ENCODE results near the gene EYS.
"Not testable (repeated sequence)": the region's sequence is repeated elsewhere in the genome, so short reads cannot be mapped to it uniquely, and the experiment has no call there.

Gene EYS

DNA sequence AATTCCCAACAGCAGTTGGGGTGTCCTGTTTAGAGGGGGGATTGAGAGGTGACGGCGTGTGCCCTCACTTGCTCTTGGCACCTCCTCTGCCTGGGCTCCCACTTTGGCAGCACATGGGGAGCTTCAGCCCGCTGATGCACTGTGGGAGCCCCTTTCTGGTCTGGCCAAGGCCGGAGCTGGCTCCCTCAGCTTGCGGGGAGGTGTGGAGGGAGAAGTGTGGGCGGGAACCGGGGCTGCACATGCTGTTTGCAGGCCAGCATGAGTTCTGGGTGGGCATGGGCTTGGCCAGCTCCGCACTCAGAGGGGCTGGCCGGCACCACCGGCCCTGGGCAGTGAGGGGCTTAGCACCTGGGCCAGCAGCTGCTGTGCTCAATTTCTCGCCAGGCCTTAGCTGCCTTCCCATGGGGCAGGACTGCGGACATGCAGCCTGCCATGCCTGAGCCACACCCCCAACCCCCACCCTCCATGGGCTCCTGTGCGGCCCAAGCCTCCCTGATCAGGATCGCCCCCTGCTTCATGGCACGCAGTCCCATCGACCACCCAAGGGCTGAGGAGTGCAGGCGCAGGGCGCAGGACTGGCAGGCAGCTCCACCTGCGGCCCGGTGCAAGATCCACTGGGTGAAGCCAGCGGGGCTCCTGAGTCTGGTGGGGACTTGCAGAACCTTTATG lies 1675.9 kb downstream of the EYS start:
- DNase-seq; intact Hi-C loops (cut with DNase I): not testable (repeated sequence)

DNA sequence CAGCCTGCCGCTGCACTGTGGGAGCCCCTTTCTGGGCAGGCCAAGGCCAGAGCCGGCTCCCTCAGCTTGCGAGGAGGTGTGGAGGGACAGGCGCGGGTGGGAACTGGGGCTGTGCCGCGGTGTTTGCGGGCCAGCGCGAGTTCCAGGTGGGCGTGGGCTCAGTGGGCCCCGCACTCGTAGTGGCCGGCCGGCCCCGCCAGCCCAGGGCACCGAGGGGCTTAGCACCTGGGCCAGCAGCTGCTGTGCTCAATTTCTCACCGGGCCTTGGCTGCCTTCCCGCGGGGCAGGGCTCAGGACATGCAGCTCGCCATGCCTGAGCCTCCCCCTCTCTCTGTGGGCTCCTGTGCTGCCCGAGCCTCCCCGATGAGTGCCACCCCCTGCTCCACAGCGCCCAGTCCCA lies 1683.3 kb downstream of the EYS start:
- DNase-seq = no peak
- intact Hi-C loops (cut with DNase I) = no loop called here

DNA sequence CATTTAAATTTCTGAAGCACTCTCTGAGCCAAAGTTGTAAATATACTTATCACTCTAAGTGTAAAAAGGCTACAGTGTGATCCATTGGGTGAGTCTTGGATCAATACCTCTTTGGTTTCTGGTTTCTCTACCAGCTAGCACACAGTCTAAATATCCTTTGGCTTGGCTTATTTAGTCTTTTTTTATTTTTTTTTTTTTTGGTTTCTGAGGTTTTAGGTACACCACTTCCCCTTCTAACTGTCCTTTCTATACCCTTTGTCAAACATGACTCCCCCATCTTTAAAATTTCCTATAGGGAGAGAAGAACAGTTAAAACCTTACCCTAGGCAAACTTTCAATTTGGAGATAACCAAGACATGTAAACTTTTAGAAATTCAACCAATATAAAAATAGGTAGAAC lies 1692.4 kb downstream of the EYS start:
- no peak for DNase-seq
- intact Hi-C loops (cut with DNase I) = loop anchor here (5.0 kb wide), 1 partner anchor 318 kb away; no protein-coding TSS in a partner anchor

DNA sequence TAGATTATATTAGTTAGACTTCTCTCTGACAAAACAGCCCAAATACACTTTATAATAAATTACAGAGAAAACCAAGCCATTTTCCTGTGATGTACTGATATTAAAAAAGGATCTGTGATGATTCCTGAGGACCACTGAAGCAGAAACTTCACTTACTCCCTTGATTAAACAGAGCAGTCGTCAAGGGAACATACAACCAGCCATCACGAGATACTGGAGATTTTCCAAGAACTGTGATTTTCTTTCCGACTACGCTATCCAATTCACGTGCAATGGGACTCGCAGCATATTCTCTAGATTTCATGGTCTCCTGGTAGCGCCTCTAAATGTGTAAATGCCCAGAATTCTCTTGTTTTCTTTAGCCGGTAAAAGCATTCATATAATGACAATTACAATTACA lies 1694.0 kb downstream of the EYS start:
- intact Hi-C loops (cut with DNase I) = loop anchor here (5.0 kb wide), 1 partner anchor 319 kb away; no protein-coding TSS in a partner anchor
- DNase-seq = no peak

DNA sequence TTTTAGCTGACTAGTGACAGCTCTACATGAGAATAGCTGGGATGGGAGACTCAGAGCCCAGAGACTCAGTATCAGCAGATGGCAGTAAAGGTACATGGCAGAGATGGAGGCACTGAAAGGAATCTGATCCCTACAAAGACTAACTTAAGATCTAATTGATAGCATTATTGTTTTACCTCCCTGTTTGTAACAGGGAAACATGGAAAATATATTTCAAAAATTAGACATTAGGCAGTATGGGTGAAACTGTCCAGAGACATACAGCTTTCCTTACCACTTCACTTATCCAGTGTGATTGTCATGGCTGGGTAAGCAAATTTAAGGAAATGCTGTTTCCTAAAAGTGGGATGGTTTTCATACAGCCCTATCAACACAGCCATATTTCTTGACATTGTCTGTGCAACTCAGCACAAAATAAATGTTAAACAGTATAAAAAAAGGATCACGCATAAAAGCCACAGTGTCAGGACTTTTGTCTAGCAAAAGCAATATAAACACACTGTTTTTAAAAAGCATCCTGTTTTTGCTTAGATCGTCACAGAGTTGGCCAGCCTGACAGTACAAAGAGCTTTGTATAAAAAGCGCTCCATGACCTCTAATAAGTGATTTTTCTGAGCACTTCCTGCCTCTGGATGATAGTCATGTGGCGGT lies 1694.5 kb downstream of the EYS start:
- DNase-seq = peak in 33 of 42 donors; percentile 10 to 79 (median 57)
- intact Hi-C loops (cut with DNase I) = loop anchor here (5.0 kb wide), 1 partner anchor 320 kb away; no protein-coding TSS in a partner anchor

DNA sequence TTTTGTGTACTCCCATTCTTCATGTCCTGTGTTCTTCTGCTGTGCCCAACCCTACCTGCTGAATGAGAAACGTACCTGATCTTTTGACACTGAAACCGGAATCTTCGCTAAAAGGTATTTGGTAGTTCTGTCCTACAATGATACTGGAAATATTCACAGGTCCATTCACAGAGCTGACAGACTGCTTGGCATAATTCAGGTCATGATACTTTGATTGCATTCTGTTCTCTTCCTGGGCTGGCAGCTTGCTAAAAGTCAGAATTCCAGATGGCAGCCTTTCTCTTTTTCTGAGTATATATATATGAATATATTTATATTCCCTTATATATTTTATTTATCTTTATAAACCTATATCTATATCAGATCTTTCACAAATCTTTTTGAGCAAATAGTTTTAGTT lies 1696.4 kb downstream of the EYS start:
- no peak for DNase-seq
- intact Hi-C loops (cut with DNase I) = loop anchor here (5.0 kb wide), 1 partner anchor 322 kb away; no protein-coding TSS in a partner anchor

DNA sequence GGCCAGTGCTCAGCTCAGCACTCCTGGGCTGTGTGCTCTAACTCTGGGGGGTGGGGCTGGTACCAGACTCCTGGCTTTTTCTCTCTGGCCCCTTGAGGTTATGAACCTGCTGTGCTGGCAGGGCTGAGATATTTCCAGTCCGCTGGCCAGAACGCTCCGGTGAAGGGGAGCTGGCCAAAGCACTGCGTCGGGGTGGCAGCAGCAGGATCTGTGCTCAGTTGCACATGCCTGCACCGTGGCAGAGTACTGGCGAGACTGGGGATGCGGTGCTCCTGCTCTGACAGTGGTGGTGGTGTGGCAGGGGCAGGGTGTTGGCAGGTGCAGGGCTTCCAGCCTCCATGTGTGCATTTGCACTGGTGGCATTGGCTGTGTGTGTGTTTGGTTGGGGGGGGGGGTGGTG lies 1697.0 kb downstream of the EYS start:
- intact Hi-C loops (cut with DNase I) = loop anchor here (5.0 kb wide), 1 partner anchor 322 kb away; no protein-coding TSS in a partner anchor
- no peak for DNase-seq

DNA sequence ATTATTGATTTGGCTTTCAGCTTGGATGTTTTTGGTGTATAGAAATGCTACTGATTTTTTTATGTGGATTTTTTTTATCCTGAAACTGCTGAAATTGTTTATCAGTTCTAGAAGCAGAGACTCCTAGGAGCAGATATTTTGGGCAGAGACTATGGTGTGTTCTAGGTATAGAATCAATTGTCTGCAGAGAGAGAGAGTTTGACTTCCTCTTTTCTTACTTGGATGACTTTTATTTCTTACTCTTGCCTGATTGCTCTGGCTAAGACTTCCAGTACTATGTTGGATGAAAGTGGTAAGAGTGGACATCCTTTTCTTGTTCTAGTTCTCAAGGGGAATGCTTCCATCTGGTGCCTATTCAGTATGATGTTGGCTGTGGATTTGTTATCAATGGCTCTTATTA lies 1700.8 kb downstream of the EYS start:
- intact Hi-C loops (cut with DNase I) = no loop called here
- no peak for DNase-seq

DNA sequence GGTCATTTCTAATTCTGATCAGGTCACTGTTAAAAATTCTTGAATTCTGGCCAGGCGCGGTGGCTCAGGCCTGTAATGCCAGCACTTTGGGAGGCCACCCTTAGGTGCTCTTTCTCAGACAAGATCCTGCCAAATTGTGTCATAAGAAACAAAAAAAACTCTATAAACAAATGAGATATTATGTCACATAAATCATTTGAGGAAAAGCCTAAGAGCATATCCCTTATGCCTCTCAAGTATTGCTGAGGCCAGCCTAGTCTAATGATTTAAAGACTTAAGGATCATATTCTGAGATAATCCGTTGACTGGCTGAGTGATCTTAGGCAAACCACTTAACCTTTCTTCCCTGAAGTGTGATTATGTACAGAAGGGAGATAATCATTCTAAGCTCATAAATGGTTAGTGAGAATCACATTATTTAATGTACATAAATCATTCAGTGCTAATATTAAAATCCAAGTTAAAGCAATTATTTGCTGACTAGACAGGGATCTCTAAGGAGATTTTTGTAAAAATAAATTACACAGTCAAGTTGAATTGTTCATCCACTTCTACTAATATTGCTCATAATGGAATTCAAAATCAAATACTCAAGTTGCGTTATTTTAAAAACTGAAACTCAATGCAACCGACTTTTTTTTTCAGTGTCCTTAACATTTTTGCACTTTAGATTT lies 1706.1 kb downstream of the EYS start:
- no peak for DNase-seq
- intact Hi-C loops (cut with DNase I) = no loop called here

DNA sequence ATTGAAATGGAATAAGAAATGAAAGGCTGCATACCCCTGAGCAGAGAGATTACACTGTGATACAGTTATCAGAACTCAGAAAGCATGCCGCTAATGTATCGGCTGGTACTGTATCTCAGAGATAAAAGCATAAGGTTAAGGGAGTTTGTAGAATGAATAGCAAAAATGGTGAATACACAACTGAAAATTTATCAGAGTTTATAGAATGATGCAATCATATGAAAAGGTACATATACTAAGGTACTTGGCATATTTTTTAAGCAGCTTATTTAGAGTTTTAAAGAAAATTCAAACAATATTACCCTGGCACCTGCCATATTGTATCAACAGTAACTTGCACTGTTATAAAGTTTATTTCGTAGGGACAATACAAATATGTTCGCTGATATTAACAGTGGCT lies 1707.4 kb downstream of the EYS start:
- DNase-seq = no peak
- intact Hi-C loops (cut with DNase I) = no loop called here

DNA sequence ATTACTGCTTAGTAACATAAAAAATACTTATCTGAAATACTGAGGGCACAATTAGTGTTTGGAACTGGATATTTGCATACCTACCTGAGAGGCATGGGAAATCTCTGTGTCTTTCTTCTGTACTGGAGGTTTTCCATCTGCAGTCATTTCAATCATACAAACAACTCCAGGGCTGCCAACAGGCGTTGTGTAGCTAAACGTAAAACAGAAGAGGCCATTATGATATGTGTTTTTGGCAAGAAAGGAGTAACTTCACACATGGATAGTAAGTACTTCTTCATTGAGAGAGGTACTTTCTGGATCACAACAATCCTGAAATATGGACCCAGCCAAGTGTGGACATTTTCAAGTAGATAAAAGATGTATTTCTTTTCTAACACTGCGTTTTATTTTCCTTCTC lies 1708.0 kb downstream of the EYS start:
- intact Hi-C loops (cut with DNase I) = no loop called here
- no peak for DNase-seq

DNA sequence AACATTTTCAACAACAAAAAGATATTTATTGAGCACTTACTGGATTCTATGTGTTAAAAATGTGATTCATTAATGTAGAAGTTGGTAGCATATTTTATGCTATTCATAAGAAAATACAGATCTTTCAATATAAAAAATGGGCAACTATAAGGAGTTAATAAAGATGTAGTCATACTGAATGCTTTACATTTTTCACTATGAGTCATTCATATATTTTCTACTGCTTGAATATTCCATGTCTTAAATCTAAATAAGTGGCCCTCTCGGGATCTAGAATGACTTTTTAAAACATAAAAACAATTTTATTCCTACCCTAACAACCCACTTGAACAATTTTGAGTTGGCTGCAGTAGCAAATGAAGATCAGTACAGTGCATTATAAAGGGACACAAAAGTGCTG lies 1709.3 kb downstream of the EYS start:
- no peak for DNase-seq
- intact Hi-C loops (cut with DNase I) = no loop called here

DNA sequence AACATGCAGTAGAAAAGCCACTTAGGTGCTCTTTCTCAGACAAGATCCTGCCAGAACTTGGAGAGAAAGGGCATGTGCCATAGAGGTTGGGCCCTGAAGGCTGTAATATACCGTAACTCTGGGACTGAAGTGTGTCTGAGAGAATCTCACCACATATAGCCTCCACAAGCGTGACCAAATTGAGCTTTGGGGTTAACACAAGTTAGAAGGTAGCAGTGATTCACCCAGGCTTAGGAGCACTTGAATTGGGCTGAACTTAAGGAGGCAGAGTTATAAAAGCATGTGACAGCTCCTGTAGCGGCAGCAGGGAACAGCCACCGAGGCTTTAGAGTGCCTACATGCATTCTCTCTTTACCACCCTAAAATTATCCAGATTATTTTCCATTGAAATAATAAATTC lies 1709.8 kb downstream of the EYS start:
- intact Hi-C loops (cut with DNase I) = no loop called here
- DNase-seq = no peak

DNA sequence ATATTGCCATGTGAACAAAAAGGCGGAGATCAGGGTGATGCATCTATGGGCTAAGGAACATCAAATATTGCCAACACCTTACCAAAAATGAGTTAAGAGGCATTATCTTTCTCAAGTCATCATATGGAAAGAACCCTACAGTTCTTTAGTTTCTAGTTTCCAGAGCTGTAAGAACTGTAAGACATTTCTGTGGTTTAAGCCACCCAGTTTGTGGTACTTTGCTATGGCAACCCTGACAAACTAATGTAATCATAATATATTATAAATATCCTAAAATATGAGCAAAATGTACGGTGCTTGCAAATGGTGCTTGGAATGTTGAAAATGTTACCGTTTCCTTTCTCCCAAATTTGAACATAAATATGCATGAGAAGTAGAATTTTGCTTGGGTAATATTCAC lies 1721.8 kb downstream of the EYS start:
- no peak for DNase-seq
- intact Hi-C loops (cut with DNase I) = no loop called here

DNA sequence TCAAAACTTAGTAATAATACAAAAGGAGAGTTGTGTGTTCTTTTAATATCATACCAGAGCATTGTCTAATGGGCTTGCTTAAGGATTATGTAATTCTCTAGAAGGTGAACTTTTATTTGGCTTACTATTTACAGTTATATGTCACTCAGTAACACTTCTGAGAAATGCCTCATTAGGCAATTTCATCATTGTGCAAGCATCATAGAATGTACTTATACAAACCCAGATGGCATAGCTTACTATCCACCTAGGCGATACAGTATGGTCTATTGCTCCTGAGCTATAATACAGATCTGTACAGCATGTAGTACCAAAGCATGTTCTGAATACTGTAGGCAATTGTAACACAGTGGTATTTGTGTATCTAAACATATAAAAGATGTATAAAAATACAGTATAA lies 1731.3 kb downstream of the EYS start:
- intact Hi-C loops (cut with DNase I) = no loop called here
- no peak for DNase-seq

DNA sequence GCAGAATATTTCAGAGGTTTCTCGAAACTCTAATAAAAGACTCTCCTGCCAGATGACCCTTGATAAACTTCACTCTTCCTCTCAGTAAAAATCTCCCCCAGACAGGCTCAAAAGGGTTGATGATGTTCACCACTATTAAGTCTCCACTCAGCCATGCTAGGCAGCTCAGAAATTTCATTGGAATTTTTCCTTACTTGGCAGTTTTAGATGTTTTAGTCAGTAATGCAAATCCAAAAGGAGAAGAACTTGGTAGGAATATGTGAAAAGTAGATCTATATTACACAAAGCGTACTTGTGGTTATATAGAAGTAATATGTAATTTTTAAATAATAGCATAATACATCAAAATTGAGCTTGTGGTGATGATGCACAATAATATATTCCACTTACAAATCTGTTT lies 1738.4 kb downstream of the EYS start:
- intact Hi-C loops (cut with DNase I) = no loop called here
- no peak for DNase-seq

DNA sequence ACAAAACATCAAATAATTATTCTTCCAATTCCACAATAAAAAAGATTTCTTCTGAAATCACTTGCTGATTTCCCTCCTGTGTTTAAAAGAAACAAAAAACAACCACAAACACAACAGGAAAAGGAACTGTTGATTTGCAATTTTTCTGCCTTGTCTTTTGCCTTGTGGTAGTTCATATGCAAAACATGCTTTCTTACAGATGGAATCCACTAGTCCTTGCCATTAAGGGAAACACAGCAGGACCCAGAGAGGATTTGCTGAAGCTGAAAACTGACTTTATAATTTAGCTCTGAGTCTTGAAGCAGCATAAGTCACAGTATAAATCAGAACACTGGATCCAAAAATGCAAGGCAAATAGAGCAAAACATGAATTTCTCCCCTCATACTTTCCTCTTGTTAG lies 1742.7 kb downstream of the EYS start:
- intact Hi-C loops (cut with DNase I) = no loop called here
- DNase-seq = no peak

DNA sequence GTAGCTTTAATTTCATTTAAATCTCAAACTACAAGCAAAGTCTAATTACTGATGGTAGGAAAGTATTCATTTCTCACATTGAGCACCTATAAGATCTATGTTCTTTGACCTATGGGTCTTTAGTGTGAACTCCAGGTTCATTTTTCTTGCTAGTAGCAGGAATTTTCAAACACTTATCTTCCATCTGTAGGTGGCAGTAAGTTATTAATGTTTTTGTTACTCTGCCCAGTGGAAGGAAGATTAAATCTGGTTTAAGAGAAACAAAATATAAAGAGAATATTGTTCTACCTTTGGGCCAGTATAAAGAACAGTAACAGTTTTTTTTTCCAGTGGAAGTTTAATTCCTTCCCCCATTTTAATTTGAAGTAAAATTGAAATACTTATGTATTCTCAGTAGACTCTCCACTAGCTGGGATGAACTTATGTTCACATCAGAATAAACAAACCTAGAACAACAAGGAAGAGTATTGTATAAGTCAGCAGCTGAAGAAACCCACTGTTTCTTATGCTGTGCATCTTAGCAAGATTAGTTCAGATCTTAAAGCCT lies 1743.2 kb downstream of the EYS start:
- no peak for DNase-seq
- intact Hi-C loops (cut with DNase I) = no loop called here

DNA sequence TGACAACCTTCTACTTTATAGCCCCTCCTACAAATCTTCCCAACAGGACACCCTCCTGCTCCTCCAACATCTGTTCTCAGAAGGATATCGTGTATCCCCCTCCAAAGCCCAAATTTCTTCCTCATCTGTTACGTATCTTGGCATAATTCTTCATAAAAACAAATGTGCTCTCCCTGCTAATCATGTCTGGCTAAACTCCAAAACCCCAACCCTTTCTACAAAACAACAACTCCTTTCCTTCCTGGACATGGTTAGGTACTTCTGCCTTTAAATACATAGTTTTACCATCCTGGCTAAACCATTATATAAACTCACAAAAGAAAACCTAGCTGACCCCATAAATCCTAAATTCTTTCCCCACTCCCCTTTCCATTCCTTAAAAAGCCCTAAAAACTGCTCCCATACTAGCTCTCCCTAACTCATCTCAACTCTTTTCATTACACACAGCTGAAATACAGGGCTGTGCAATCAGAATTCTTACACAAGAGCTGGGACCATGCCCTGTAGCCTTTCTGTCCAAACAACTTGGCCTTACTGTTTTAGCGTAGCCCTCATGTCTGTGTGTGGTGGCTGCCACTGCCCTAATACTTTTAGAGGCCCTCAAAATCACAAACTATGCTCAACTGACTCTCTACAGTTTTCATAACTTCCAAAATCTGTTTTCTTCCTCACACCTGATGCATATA lies 1753.5 kb downstream of the EYS start:
- intact Hi-C loops (cut with DNase I); DNase-seq: not testable (repeated sequence)

Data from head of caudate nucleus (tissue), 42 donors.